Measurements from ENCODE around the gene SERINC2. TPM values are rescaled to one million over a fixed set of nuclear protein-coding genes. Genes with fewer than 3 reads are reported as not detected.
"Not testable (repeated sequence)": the region's sequence is repeated elsewhere in the genome, so short reads cannot be mapped to it uniquely, and the experiment has no call there.

The SERINC2 gene
- total and polyA plus RNA-seq, 2 of the 4 experiments (the other 2 are of a cell fraction), result 2.0 to 59.5 TPM

- no CpG with 5 or more reads among the region's 7 CpGs for WGBS, 2 experiments (ENCODE audit: extremely low coverage in 2 of 2, insufficient read length in 1 of 2)
- H4K5ac ChIP-seq (ENCODE audit: low read depth, low read length); H2AFZ ChIP-seq (replicated peaks; ENCODE audit: low read length, poor library complexity); H2BK20ac ChIP-seq (ENCODE audit: low read depth, low read length); H3K4me3 ChIP-seq (ENCODE audit: insufficient read depth, low read depth, low read length); H3K36me3 ChIP-seq (ENCODE audit: control insufficient read depth, insufficient read depth, low read length); H3K14ac ChIP-seq (replicated peaks; ENCODE audit: low read depth, low read length); H4K20me1 ChIP-seq (ENCODE audit: insufficient read depth, low read length); H3K4me2 ChIP-seq (ENCODE audit: low read depth, low read length); H3K27ac ChIP-seq (ENCODE audit: insufficient read depth, low read length); H3K23ac ChIP-seq (ENCODE audit: low read depth, low read length); POLR2A ChIA-PET (ENCODE audit: unreplicated experiment); intact Hi-C loops (cut with micrococcal nuclease); H2BK5ac ChIP-seq (ENCODE audit: low read depth, low read length, poor library complexity, severe bottlenecking); in situ Hi-C loops (cut with MboI; ENCODE audit: low sequenced_read_pairs); H3K9me1 ChIP-seq (ENCODE audit: insufficient read depth, low read length); H2AK9ac ChIP-seq (replicated peaks; ENCODE audit: low read depth, low read length, poor library complexity); H3K4ac ChIP-seq (ENCODE audit: low read depth, low read length); dilution Hi-C loops (cut with HindIII; ENCODE audit: low sequenced_read_pairs, unreplicated experiment); H2BK120ac ChIP-seq (ENCODE audit: low read depth, low read length); H2AK5ac ChIP-seq (ENCODE audit: low read depth, low read length); H3K56ac ChIP-seq (ENCODE audit: extremely low read depth, insufficient read depth, low read length); DNase-seq; H4K91ac ChIP-seq (ENCODE audit: insufficient read depth, low read depth, low read length); H3K4me1 ChIP-seq (ENCODE audit: control insufficient read depth, insufficient read depth, low read length); H4K8ac ChIP-seq (ENCODE audit: low read depth in 2 of 2, low read length in 2 of 2); H2BK15ac ChIP-seq (ENCODE audit: low read depth, low read length); ATAC-seq (ENCODE audit: low read depth); BruUV-seq (replicated peaks); H3K79me1 ChIP-seq (ENCODE audit: low read depth in 1 of 2, low read length in 2 of 2); H3K9me3 ChIP-seq (ENCODE audit: control insufficient read depth, insufficient read depth, low read length); H3K9ac ChIP-seq (ENCODE audit: low read depth, low read length); H3K18ac ChIP-seq (ENCODE audit: low read depth, low read length); CTCF ChIA-PET: not testable (repeated sequence)
- H3K27me3 ChIP-seq (ENCODE audit: control insufficient read depth, insufficient read depth, low read length), result peaks cover 27% of the 10 kb centered on the region
Observed at GRCh38 chr1:31474567-31474966, 61.6 kb downstream of the SERINC2 start.

Data from IMR-90 (cell line).